ENCODE data around the gene ALAD.
"Not testable (repeated sequence)": the region's sequence is repeated elsewhere in the genome, so short reads cannot be mapped to it uniquely, and the experiment has no call there.

The ALAD gene

DNA sequence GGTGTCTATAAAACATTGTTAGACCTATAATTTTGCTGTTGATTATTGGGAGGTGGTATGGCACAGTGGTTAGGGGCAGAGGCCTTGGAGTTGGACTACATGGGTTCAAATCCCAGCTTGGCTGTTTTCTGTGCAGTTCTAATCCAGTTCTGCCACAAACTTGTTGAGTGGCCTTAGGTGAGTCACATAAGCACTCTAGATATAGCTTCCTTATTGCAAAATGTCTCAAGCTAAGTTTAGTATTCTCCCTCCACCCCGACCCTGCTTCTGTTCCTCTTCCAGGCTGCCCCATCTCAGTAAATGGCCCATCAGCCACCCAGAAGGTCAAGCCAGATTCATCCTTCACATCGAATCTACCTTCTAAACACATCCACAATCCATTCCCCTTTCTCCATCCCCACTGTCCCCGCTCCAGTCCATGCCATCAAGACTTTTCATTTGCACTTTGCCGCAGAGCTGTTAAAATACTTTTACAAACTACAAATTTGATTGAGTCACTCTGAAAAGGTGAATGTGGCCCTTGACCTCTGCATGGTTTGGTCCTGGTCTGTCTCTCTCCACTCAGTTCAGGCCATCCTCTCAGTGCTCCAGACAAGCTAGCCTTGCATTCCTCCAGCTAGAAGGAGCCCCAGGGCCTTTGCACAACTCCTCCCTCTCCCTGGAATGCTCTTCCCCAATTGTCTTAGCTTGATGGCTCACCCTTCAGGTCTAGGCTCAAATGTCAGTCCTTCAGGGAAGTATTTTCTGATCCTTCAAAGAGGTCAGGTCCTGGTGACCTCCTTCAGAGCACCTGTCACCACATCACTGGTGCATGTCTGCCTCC lies 14.3 kb downstream of the ALAD start:
- no peak for ATAC-seq
- TF ChIP-seq, protein P1, sequence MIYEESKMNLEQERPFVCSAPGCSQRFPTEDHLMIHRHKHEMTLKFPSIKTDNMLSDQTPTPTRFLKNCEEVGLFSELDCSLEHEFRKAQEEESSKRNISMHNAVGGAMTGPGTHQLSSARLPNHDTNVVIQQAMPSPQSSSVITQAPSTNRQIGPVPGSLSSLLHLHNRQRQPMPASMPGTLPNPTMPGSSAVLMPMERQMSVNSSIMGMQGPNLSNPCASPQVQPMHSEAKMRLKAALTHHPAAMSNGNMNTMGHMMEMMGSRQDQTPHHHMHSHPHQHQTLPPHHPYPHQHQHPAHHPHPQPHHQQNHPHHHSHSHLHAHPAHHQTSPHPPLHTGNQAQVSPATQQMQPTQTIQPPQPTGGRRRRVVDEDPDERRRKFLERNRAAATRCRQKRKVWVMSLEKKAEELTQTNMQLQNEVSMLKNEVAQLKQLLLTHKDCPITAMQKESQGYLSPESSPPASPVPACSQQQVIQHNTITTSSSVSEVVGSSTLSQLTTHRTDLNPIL (CRISPR knock-in tag; IDR thresholded peaks at IDR 0.05; ENCODE audit: low read depth) = no peak
- TF ChIP-seq ISL1 (CRISPR knock-in tag; IDR thresholded peaks at IDR 0.05) (no peak), TCF4 (CRISPR knock-in tag; IDR thresholded peaks at IDR 0.05; ENCODE audit: borderline replicate concordance) (no peak), ZFP3 (CRISPR knock-in tag; IDR thresholded peaks at IDR 0.05) (no peak), OSR1 (CRISPR knock-in tag; IDR thresholded peaks at IDR 0.05) (no peak), ESRRG (CRISPR knock-in tag; IDR thresholded peaks at IDR 0.05) (no peak), ZNF565 (CRISPR knock-in tag; conservative IDR thresholded peaks at IDR 0.05; ENCODE audit: low read depth) (no peak), TOX (CRISPR knock-in tag; IDR thresholded peaks at IDR 0.05; ENCODE audit: borderline replicate concordance) (no peak), RARB (CRISPR knock-in tag; IDR thresholded peaks at IDR 0.05) (no peak), PPARA (CRISPR knock-in tag; IDR thresholded peaks at IDR 0.05; ENCODE audit: borderline replicate concordance) (no peak), SNAI2 (CRISPR knock-in tag; IDR thresholded peaks at IDR 0.05) (no peak), BACH2 (CRISPR knock-in tag; IDR thresholded peaks at IDR 0.05; ENCODE audit: borderline replicate concordance) (no peak)
- TF ChIP-seq, protein P2, sequence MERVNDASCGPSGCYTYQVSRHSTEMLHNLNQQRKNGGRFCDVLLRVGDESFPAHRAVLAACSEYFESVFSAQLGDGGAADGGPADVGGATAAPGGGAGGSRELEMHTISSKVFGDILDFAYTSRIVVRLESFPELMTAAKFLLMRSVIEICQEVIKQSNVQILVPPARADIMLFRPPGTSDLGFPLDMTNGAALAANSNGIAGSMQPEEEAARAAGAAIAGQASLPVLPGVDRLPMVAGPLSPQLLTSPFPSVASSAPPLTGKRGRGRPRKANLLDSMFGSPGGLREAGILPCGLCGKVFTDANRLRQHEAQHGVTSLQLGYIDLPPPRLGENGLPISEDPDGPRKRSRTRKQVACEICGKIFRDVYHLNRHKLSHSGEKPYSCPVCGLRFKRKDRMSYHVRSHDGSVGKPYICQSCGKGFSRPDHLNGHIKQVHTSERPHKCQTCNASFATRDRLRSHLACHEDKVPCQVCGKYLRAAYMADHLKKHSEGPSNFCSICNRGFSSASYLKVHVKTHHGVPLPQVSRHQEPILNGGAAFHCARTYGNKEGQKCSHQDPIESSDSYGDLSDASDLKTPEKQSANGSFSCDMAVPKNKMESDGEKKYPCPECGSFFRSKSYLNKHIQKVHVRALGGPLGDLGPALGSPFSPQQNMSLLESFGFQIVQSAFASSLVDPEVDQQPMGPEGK (CRISPR knock-in tag; IDR thresholded peaks at IDR 0.05; ENCODE audit: borderline replicate concordance) = no peak
- TF ChIP-seq, protein P3, sequence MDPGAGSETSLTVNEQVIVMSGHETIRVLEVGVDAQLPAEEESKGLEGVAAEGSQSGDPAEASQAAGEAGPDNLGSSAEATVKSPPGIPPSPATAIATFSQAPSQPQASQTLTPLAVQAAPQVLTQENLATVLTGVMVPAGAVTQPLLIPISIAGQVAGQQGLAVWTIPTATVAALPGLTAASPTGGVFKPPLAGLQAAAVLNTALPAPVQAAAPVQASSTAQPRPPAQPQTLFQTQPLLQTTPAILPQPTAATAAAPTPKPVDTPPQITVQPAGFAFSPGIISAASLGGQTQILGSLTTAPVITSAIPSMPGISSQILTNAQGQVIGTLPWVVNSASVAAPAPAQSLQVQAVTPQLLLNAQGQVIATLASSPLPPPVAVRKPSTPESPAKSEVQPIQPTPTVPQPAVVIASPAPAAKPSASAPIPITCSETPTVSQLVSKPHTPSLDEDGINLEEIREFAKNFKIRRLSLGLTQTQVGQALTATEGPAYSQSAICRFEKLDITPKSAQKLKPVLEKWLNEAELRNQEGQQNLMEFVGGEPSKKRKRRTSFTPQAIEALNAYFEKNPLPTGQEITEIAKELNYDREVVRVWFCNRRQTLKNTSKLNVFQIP (CRISPR knock-in tag; IDR thresholded peaks at IDR 0.05; ENCODE audit: borderline replicate concordance, low read depth) = no peak

DNA sequence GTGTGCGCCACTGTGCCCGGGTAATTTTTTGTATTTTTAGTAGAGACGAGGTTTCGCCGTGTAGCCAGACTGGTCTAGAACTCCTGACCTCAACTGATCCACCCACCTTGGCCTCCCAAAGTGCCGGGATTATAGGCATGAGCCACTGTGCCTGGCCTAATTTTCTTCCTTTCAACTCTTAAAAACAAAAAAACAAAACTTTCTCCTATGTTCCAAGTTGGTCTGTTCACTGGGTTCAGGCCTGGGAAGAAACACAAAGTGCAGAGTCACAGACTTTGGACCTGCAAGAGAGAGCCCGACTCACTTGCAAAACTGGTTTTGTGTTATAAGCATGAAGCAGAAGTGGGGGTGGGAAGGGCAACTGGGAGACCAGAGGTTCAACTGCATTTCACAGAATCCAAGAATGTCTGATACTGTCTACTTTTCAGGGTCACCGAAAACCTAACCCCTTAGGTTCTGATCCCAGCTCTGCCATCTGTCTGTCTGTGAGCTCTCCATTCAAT lies 19.1 kb downstream of the ALAD start:
- no peak for ATAC-seq
- TF ChIP-seq SNAI2 (CRISPR knock-in tag; IDR thresholded peaks at IDR 0.05) (no peak), BACH2 (CRISPR knock-in tag; IDR thresholded peaks at IDR 0.05; ENCODE audit: borderline replicate concordance) (no peak), GLIS3 (CRISPR knock-in tag; IDR thresholded peaks at IDR 0.05) (no peak), OSR1 (CRISPR knock-in tag; IDR thresholded peaks at IDR 0.05) (no peak), RARB (CRISPR knock-in tag; IDR thresholded peaks at IDR 0.05) (no peak), ZNF70 (CRISPR knock-in tag; IDR thresholded peaks at IDR 0.05) (no peak), ESRRG (CRISPR knock-in tag; IDR thresholded peaks at IDR 0.05) (no peak), ZC3H10 (CRISPR knock-in tag; IDR thresholded peaks at IDR 0.05) (no peak), ZFP30 (CRISPR knock-in tag; IDR thresholded peaks at IDR 0.05) (no peak), ARNTL (CRISPR knock-in tag; IDR thresholded peaks at IDR 0.05; ENCODE audit: borderline replicate concordance, low read depth) (no peak), TOX (CRISPR knock-in tag; IDR thresholded peaks at IDR 0.05; ENCODE audit: borderline replicate concordance) (no peak), PPARA (CRISPR knock-in tag; IDR thresholded peaks at IDR 0.05; ENCODE audit: borderline replicate concordance) (no peak), ZNF565 (CRISPR knock-in tag; conservative IDR thresholded peaks at IDR 0.05; ENCODE audit: low read depth) (no peak), ZFP3 (CRISPR knock-in tag; IDR thresholded peaks at IDR 0.05) (no peak), ZNF8 (CRISPR knock-in tag; IDR thresholded peaks at IDR 0.05) (no peak), ISL1 (CRISPR knock-in tag; IDR thresholded peaks at IDR 0.05) (no peak)
- TF ChIP-seq, protein P4, sequence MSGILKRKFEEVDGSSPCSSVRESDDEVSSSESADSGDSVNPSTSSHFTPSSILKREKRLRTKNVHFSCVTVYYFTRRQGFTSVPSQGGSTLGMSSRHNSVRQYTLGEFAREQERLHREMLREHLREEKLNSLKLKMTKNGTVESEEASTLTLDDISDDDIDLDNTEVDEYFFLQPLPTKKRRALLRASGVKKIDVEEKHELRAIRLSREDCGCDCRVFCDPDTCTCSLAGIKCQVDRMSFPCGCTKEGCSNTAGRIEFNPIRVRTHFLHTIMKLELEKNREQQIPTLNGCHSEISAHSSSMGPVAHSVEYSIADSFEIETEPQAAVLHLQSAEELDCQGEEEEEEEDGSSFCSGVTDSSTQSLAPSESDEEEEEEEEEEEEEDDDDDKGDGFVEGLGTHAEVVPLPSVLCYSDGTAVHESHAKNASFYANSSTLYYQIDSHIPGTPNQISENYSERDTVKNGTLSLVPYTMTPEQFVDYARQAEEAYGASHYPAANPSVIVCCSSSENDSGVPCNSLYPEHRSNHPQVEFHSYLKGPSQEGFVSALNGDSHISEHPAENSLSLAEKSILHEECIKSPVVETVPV (CRISPR knock-in tag; IDR thresholded peaks at IDR 0.05) = no peak
- TF ChIP-seq, protein P1 (CRISPR knock-in tag; IDR thresholded peaks at IDR 0.05; ENCODE audit: low read depth) = no peak

DNA sequence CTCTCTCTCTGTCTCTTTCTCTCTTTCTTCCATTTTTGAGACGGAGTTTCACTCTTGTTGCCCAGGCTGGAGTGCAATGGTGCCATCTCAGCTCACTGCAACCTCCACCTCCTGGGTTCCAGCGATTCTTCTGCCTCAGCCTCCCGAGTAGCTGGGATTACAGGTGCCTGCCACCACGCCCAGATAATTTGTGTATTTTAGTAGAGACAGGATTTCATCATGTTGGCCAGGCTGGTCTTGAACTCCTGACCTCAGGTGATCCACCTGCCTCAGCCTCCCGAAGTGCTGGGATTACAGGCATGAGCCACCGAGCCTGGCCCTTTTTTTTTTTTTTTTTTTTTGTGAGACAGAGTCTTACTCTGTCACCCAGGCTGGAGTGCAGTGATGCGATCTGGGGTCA lies 19.6 kb downstream of the ALAD start:
- not testable (repeated sequence) for ATAC-seq

Data from SK-N-SH treated with all-trans-retinoic acid at 6 μM for 48 hours (cell line).